Measurements from ENCODE around the gene ZFC3H1. TPM values are rescaled to one million over a fixed set of nuclear protein-coding genes. Genes with fewer than 3 reads are reported as not detected.

Gene ZFC3H1
- total and polyA plus RNA-seq, 2 of the 8 experiments (the other 6 are each of a cell fraction or from before 2014, with no cell fraction given) = 20.0 to 32.4 TPM

GRCh38 chr12:71685914-71686657, 22.4 kb upstream of the ZFC3H1 start, which contains the start of gene TMEM19 (continued):
- TF ChIP-seq EGR1 (IDR thresholded peaks at IDR 0.05; ENCODE audit: borderline replicate concordance, low read depth, low read length) (no peak; the same call in 1 of the 2 replicates), GABPA (IDR thresholded peaks at IDR 0.05; ENCODE audit: borderline replicate concordance, insufficient read depth, low read length) (no peak), POLR2A (IDR thresholded peaks at IDR 0.05; ENCODE audit: control extremely low read depth in 1 of 2, low read depth in 2 of 2, low read length in 2 of 2) (peak; percentile 74 to 90), TBP (IDR thresholded peaks at IDR 0.05; ENCODE audit: low read depth, low read length) (peak; percentile 81), SIRT6 (IDR thresholded peaks at IDR 0.05; ENCODE audit: low read length) (no peak), ASH2L (IDR thresholded peaks at IDR 0.05; ENCODE audit: low read length) (peak; percentile 96), E2F6 (IDR thresholded peaks at IDR 0.05) (peak; percentile 94), JUND (IDR thresholded peaks at IDR 0.05; ENCODE audit: low read length) (no peak), BACH1 (IDR thresholded peaks at IDR 0.05; ENCODE audit: low read length) (0 out of 2 replicates have a peak, but pooled peaks have one; percentile 23), KDM5A (IDR thresholded peaks at IDR 0.05; ENCODE audit: low read length) (no peak), MAFK (IDR thresholded peaks at IDR 0.05; ENCODE audit: low read depth, low read length) (no peak), CEBPB (IDR thresholded peaks at IDR 0.05; ENCODE audit: low read depth, low read length) (no peak), EZH2 (IDR thresholded peaks at IDR 0.05; ENCODE audit: low read depth, low read length, severe bottlenecking) (no peak), POLR2AphosphoS5 (IDR thresholded peaks at IDR 0.05; ENCODE audit: low read depth, low read length) (peak; percentile 92), SUZ12 (IDR thresholded peaks at IDR 0.05; ENCODE audit: low read length) (no peak), KDM4A (IDR thresholded peaks at IDR 0.05; ENCODE audit: low read depth, low read length, severe bottlenecking) (peak; percentile 78), TAF1 (IDR thresholded peaks at IDR 0.05; ENCODE audit: low read depth, low read length) (peak; percentile 85), CBX8 (IDR thresholded peaks at IDR 0.05; ENCODE audit: borderline replicate concordance, low read depth, low read length) (no peak), PHF8 (conservative IDR thresholded peaks at IDR 0.05; ENCODE audit: low read depth, low read length) (peak; percentile 94), JUN (IDR thresholded peaks at IDR 0.05; ENCODE audit: low read depth, low read length) (no peak), FOSL1 (IDR thresholded peaks at IDR 0.05; ENCODE audit: insufficient read depth, low read depth, low read length) (no peak), NRF1 (IDR thresholded peaks at IDR 0.05; ENCODE audit: low read depth, low read length) (peak; percentile 67), SIX5 (IDR thresholded peaks at IDR 0.05; ENCODE audit: low read depth, low read length) (no peak), TEAD4 (IDR thresholded peaks at IDR 0.05; ENCODE audit: low read depth, low read length) (no peak), RAD21 (IDR thresholded peaks at IDR 0.05 in 1 of 2, conservative IDR thresholded peaks at IDR 0.05 in 1 of 2; ENCODE audit: low read depth in 2 of 2, low read length in 2 of 2) (no peak; a peak in 2 of 4 replicates), SP4 (IDR thresholded peaks at IDR 0.05; ENCODE audit: low read length) (no peak)

All from H1 (cell line).